Vagina (tissue), 2 donors: ENCODE data around the gene HSF5.

ENCODE experiments used
- POLR2A ChIP-seq, 2 donors: fragments of 450-650 bp; IDR thresholded peaks; one replicate each; pipeline ENCODE4 v1.6.1; 2017; ENCODE audit warnings: antibody characterized with exemption in 2 of 2, mild to moderate bottlenecking in 2 of 2, moderate library complexity in 2 of 2
- POLR2AphosphoS5 ChIP-seq, 2 donors: sonication (generic); formaldehyde crosslinking; IDR thresholded peaks; one replicate each; pipeline ENCODE4 v1.9.0; 2017; ENCODE audit warnings: antibody characterized with exemption in 2 of 2, mild to moderate bottlenecking in 2 of 2, low read depth in 1 of 2; ENCODE audit not compliant: insufficient read depth in 1 of 2
- TF ChIP-seq, protein P1 (sequence below), 3 experiments: fragments of 450-650 bp in 2 of 3; fragments of 200-600 bp in 1 of 3; sonication (generic) in 1 of 3; IDR thresholded peaks; one replicate each; pipeline ENCODE4 v1.5.1; 2017 to 2019; ENCODE audit warnings: antibody characterized with exemption in 3 of 3, mild to moderate bottlenecking in 2 of 3, moderate library complexity in 2 of 3

DNA sequence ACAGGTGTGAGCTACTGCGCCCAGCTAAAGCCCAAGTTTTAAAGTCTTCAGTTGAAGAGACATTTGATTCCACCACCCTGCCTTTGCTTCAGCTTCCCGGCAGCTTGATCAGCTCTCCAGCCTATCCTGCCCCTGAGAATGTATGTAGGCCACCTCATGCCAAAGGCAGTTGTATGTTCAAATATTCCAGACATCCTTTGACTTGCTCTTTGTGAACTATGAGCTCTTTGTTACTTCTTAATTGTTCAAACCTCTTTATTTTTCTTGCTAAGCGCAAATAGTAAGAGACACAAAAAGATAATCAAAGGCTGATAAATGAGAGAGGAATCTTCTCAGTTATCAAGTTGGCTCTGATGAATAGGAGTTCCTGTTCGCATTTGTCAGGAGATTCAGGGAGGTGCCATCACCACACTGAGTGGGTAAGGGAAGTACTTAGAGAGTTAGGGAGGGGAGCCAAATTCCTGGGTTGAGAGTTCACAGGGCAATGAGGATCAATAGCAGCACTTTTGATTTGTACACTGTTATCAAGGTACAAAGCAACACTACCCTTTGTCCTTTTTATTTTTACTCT lies 104.2 kb downstream of the HSF5 start:
- no peak for TF ChIP-seq POLR2A (IDR thresholded peaks at IDR 0.05)
- no peak for TF ChIP-seq POLR2AphosphoS5 (IDR thresholded peaks at IDR 0.05; ENCODE audit: insufficient read depth in 1 of 2, low read depth in 1 of 2)
- TF ChIP-seq, protein P1, sequence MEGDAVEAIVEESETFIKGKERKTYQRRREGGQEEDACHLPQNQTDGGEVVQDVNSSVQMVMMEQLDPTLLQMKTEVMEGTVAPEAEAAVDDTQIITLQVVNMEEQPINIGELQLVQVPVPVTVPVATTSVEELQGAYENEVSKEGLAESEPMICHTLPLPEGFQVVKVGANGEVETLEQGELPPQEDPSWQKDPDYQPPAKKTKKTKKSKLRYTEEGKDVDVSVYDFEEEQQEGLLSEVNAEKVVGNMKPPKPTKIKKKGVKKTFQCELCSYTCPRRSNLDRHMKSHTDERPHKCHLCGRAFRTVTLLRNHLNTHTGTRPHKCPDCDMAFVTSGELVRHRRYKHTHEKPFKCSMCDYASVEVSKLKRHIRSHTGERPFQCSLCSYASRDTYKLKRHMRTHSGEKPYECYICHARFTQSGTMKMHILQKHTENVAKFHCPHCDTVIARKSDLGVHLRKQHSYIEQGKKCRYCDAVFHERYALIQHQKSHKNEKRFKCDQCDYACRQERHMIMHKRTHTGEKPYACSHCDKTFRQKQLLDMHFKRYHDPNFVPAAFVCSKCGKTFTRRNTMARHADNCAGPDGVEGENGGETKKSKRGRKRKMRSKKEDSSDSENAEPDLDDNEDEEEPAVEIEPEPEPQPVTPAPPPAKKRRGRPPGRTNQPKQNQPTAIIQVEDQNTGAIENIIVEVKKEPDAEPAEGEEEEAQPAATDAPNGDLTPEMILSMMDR (IDR thresholded peaks at IDR 0.05), result no peak
